Mucosa of gallbladder (tissue), 1 donor: ENCODE data around the gene GPX1. TPM values are rescaled to one million over a fixed set of nuclear protein-coding genes. Genes with fewer than 3 reads are reported as not detected.
"Not testable (repeated sequence)": the region's sequence is repeated elsewhere in the genome, so short reads cannot be mapped to it uniquely, and the experiment has no call there.

Source experiments
- DNase-seq: peaks from one replicate; pipeline ENCODE4 v3.0.0-alpha.2; 2020; ENCODE audit warnings: low spot score
- total RNA-seq: library from RNA; stranded (reverse); gene quantifications from one replicate; pipeline ENCODE4 v1.2.1, GENCODE V29; 2021
- donor health status: DM: no; HTN: no; CAD: no.

GPX1 gene
- total RNA-seq, 1 donor from 2014 or later = 296 TPM

DNA sequence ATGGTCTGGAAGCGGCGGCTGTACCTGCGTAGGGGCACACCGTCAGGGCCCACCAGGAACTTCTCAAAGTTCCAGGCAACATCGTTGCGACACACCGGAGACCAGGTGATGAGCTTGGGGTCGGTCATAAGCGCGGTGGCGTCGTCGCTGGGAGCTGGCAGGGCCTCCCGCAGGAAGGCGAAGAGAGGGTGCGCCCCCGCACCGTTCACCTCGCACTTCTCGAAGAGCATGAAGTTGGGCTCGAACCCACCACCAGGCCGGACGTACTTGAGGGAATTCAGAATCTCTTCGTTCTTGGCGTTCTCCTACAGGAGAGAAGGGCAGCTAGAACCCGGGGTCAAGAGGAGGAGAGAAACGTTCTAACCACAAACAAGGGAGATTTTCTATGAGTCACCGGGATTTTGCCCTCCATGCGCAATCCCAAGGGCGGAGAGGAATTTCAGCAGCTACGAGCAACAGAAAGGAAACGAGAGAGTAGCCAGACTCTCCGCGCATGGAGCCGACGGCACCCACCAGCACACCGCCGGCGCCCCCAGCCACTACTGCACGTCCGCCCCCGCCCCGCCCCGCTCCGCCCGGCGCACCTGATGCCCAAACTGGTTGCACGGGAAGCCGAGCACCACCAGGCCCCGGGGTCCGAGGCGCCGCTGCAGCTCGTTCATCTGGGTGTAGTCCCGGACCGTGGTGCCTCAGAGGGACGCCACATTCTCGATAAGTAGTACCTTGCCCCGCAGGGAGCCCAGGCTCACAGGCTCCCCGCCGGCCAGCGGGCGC is 523 bp downstream of the GPX1 start:
- peak; percentile 20 for DNase-seq

DNA sequence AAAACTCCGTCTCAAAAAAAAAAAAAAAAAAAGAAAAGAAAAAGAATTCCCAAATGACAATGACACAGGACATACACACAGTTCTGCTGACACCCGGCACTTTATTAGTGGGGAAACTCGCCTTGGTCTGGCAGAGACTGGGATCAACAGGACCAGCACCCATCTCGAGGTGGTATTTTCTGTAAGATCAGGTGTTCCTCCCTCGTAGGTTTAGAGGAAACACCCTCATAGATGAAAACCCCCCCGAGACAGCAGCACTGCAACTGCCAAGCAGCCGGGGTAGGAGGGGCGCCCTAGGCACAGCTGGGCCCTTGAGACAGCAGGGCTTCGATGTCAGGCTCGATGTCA is 1.1 kb downstream of the GPX1 start:
- DNase-seq = not testable (repeated sequence)

DNA sequence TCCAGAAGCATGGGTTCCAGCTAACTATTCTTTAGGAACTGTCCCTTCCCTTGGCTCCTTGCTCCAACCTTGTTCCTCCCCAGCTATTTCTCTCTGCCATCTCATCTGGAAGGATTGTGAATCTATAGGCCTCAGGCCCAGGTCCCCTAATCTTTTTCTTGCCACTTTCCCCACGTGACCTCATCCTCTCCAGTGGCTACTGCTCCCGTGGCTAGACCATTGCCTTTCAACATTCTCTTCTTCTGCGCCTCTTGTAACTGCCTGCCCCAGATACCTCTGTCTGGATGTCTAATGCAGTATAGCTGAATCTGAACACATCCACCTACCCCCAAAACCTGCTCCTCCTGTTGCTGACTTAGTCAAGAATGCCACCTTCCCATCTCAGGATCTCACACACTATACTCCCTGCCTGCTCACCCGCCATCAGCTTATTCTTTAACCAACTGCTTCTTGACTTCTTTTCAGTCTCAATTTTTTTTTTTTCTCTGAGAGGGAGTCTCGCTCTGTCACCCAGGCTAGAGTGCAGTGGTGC is 5.2 kb downstream of the GPX1 start:
- DNase-seq = no peak

DNA sequence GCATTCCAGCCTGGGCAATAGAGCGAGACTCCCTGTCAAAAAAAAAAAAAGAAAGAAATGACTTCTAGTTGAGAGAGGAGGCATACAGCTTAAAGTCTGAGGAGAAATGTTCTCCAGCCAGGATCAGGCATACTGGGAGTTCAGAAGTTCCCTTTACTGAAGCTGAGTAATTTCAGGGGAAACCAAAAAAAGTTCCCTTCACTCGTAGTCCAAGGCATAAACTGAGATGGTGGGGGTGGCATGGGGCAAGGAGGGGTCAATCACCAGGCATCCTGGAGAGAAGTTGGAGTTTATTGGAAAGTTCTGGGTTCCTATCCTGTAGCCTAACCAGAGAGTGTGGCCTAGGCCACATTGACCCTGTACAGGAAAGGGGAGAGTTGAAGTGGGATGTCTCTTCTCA is 5.9 kb downstream of the GPX1 start:
- DNase-seq = no peak

DNA sequence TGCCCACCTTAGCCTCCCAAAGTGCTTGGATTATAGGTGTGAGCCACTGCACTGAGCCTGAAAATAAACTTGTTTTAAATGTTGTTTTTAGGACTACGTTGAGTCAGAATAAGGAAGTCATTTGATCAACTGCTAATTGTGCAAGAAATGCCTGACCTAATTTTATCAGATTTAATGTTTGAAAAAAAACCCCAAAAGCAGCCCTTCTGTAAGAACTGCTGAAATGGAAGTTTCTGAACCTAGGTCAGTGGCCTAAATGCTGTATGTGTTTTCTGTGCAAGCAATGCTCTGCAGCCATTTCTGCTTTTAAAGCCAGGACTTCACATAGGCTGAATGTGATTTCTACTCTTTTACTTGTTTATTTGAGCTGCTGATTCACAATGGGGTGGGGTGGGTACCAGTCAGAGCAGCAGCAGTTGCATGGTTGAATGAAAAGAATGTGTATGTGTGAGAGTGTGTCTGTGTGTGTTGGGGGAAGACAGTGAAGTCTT is 6.6 kb downstream of the GPX1 start:
- no peak for DNase-seq

DNA sequence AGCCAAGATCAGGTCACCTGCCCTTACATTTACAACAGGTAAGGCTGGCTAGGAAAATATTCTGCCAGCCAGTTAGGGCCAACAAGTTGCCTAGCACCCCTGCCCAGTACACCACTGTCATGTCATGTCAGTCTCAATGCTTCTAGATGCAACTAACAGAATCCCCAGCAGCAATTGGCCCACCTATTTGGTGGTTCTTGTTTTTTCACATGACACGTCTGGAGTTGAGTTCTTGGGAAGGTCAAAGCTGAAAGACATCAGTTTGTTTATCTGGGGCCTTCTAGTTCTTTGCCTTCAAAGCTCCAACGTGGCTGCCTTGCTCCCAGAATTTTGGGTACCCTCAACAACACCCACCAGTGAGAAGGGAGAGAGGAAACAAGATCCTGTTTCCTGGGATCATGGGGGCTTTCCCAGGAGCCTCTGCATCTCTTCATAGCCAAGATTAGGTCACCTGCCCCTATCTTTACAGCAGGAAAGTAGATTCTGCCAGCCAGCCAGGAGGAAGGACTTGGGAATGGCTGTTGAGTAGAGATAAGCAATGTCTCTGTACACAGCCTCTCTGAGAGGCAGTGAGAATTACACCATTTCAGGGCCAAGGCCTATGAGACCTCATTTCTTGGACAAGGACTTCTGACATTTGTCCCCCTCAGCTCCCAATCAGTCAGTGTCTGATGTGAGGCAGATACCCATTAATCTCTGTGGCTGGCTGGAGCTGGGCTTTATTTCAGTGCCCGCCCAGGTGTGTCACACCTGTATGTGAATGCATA is 8.6 kb downstream of the GPX1 start:
- DNase-seq = no peak

DNA sequence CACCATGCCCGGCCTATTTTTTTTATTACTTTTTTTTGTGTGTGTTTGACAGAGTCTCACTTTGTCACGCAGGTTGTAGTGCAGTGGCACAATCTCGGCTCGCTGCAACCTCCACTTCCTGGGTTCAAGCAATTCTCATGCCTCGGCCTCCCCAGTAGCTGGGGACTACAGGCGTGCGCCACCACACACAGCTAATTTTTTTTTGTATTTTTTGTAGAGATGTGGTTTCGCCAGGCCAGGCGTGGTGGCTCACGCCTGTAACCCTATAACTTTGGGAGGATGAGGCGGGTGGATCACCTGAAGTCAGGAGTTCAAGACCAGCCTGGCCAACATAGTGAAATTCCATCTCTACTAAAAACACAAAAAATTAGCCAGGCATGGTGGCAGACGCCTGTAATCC is 9.8 kb downstream of the GPX1 start:
- not testable (repeated sequence) for DNase-seq

DNA sequence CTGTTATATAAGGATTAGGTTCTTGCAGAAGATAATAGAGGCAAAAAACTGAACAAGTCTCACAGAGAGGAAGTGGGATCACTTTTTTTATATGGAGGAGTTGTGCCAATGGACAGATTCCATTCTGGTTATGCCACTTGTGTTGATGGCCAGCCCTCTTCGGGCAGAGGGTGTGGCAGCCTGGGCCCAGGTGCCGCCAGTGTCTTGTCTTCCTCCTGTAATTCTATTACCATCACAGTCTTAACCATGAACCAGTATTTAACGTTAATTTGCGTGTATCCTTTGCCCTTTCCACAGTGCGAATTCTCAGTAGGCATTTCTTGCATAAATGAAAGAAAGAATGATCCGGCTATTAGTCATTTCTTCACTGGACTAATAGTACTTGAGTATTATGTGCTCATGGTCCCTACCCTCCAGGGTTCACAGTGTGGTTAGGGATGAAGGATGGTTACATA is 11.3 kb downstream of the GPX1 start:
- DNase-seq = no peak

DNA sequence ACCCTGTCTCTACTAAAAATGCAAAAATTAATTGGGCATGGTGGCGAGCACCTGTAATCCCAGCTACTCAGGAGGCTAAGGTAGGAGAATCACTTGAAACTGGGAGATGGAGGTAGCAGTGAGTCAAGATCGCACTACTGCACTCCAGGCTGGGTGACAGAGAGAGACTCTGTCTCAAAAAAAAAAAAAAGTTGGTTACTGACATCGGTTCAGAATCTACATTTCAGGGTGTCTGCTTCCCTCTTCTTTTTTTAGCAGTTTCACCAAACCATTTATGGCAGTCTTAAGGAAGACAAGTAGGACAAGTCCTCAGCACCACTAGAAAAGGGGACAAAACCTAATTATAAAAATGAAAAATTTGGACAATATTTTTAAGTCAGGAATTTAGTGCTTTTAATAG is 15.0 kb downstream of the GPX1 start:
- no peak for DNase-seq

DNA sequence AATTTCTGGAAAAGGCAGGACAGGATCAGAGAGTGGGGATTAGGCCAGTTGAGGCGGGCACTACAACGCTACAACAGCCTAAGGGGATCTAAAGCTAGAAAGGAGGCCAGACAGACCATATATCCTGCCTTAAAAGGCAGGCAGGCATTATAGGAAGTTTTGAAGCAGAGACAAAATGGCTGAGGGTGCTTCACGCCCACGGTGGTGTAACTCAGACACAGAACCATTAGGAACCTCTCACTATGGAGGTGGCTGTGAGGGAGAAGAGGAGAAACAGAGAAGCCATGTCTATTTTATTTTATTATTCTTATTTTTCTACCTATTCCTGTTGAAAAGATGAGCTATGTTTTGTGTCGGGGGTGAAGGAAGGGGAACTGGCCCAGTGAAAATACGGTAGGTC is 16.2 kb downstream of the GPX1 start:
- no peak for DNase-seq

DNA sequence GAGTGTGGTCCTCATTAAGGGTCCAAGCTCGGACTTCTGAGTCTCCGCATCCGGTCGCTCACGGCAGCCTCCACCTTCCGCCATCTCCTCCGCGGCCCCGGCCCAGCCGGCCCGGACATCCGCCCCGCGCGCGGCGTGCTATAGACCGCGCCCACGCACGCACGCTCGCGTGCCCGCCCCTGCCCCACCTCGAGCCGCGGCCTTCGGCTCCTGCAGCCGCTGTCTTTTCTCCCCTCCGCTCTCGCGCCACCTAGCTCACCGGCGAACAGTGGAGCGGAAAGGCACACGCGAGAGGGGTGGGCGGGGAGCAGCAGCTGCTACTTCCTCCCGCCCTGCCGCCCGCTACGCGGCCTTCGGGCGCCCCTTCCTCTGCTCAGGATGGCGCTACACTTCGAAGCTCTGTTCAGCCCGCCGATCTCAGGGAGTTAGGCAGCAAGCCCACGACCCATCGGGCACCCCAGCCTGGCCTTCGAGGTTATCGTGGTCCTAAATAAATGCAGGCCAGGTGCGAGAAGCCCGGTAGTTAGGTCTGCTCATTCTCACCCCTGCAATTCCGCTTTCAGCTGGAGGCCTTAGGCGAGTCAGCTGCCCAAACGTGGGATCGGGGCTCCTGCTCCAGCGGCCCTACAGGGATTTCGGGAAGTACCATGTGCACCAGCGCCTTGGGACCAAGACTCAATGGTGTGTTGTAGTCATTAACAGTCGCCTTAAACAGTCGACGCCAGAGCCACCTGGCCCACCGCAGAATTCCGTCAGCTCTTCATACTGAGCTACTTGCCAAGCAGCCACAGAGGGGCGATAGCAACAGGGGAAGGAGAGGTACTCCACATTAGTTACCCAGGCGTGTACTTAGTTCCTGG is 18.0 kb downstream of the GPX1 start, which contains the start of gene USP4:
Gene USP4 (minus strand): TSS at position 113 of the 860 bp plus-strand sequence. CDS start 29 bp downstream, at position 84.
- DNase-seq = peak; percentile 92

DNA sequence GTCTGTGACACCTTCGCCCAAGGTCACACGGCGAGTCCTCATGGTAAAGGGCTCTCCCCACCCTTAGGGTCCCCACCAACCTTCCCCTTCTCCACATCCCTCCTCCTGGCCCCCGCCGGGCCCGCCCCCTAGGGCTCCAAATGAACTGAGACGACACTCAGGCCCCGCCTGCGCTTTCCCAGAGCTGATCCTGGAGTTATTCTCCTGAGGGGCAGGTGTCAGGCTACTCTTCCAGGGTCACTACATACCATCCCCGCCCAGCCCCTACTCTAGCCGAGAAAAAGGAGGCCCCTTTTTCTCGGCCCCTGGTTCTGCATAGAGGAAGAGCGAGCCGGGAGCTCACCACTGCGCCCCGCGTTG is 18.6 kb downstream of the GPX1 start:
- DNase-seq = no peak

DNA sequence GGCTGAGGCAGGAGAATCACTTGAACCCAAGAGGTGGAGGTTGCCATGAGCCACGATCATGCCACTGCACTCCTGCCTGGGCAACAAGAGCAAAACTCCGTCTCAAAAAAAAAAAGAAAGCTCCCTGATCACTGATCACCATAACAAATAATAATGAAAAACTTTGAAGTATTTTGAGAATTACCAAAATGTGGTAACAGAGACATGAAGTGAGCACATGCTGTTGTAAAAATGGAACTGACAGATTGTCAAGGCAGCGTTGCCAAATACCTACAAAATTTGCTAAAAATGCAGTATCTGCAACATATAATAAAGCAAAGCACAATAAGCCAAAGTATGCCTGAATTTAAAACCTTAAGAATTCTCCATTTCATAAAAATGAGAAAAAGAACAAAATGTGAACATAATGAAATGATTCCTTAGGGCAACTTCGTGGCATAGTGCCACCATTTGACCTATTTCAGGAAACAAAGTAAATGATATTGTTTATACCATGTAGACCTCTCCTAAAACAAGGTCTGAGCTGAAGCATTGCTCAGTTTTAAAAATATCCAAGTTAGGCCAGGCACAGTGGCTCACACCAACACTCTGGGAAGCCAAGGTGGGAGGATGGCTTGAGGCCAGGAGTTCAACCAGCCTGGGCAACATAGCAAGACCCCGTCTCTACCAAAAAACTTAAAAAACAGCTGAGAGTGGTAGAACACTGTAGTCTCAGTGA is 24.1 kb downstream of the GPX1 start:
- DNase-seq = no peak

DNA sequence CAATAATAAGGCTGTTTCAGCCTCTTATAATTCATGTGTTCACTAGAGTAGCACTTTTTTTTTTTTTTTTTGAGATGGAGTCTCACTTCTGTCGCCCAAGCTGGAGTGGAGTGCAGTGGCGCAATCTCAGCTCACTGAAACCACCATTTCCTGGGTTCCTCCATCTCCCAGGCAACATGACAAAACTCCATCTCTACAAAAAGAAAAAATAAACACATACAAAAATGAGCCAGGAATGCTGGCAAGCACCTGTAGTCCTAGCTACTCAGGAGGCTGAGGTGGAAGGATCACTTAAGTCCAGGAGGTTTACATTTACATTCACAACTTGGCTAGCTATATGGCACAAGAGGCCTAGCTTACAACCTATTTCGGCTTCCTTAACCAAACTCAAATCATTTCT is 25.1 kb downstream of the GPX1 start:
- DNase-seq = no peak

DNA sequence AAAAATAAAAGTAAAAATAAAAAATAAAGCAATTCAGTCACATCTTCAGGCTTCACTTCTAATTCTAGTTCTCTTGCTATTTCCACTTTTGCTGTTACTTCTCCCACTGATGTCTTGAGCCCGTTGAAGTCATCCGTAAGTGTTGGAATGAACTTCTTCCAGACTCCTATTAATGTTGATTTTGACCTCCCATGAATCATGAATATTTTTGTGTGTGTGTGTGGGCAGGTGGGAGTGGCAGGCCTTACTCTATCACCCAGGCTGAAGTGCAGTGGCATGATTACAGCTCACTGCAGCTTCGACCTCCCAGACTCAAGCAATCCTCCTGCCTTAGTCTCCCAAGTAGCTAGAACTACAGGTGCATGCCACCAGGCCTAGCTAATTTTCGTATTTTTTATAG is 29.0 kb downstream of the GPX1 start:
- DNase-seq = no peak

DNA sequence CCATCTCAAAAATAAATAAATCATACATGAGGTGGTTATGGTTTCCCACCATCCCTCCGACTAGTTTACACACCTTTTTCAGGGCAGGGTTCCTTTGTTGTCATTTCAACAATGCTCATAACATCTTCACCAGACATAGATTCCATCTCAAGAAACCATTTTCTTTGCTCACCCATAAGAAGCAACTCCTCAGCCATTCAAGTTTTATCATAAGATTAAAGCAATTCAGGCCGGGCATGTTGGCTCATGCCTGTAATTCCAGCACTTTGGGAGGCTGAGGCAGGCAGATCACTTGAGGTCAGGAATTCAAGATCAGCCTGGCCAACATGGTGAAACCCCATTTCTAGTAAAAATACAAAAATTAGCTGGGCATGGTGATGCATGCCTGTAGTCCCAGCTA is 29.8 kb downstream of the GPX1 start:
- DNase-seq = not testable (repeated sequence)

DNA sequence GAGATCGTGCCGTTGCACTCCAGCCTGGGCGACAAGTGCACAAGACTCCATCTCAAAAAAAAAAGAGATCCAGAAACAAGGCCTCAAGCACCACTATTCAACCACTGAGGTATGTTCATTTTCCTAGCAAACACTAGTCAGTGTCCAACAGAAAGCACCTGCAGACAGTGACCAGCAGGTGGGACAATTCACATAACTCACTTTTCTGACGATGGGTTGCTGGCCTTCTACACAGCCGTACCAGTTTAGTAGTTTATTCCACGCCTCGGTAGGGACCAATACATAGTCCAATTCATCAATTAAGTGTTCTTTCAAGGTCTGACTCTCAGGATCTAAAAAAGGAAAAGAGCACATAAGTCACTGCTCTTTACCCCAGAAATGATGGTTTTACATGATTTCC is 30.7 kb downstream of the GPX1 start:
- no peak for DNase-seq

DNA sequence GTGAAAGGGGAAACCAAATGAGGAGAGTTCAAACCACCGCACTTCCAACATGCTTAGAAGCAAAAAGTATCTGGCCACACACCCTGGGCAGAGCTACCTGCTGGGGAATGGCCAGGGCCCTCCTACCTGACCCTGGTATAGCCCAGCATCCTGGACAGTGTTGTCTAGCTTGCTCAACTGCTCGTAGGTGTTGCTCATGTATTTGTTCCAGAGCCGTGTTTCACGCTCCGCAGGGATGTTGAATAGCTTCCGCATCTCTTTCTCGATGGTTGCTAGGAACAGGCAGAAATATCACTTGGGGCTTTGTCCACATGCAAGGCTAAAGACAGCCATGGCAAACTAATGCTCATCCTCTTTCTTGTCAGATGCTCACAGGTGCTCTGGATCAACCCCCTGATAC is 33.4 kb downstream of the GPX1 start:
- DNase-seq = no peak

DNA sequence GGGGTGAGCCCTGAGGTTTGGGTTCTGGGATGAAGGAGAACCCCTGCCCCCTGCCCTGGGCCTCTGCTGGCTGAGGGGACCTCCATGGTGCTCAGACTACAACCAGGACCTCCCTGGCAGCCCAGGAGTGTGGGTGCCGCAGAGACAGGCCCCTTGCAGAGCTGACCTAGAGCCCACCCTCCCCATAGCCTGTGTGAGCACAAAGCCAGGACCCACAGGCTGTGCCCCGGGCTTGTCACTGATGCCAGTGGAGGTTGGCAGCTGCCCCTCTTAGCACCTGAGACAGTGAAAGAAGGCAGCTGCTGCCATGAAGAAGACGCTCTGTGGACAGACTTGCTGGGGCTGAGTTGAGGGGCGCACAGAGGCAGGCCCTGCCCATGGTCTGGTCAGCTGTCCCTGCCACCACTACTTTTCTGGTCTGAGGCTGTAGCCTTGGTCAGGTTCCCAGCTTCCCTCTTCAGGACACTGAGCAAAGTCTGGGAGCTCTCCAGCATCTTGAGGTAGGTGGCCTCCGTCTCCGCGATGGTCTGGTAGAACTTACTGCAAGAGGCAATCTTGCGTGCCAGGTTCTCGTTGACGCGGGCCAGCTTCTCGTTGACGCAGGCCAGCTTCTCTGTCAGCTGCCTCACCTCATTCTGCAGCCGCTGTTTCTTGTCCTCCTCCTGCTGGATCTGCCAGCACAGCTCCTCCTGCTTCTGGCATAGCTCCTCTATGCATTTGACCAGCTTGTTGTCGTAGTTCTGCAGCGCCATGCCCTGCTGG is 41.3 kb downstream of the GPX1 start:
- DNase-seq = peak; percentile 70

DNA sequence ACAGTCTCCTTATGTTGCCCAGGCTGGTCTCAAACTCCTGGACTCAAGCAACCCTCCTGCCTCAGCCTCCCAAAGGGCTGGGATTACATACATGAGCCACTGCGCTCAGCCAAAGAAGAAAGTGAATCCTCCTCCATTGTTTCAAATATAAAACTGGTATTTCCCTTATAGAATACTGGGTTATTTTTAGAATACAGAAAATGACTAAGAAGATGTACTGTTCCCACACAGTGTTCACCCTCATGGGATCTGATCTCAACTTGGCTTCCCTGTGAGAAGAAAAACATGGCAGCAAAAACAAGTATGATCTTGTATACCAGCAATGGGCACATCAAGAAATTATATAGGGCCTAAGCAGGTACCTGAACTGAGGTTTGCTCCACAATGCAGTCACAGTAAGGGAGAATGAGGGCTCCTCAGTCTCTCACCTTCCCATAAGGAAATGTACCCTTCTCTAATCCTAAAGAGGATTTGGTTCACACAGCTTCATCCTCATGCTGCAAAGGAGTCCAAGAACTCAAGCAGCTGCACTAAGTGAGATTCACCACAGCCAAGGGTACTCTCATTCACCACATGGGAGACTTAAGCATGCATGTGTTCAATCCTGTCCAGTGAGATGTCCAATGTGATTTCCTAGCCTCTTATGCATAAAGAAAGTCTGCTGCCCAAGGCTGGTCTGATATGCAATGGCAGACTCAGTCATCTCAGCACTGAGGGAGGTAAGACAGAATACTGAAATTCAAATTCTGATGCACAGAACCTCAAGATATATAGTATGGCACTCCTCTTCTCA is 44.1 kb downstream of the GPX1 start:
- no peak for DNase-seq
